ENCODE measurements around the gene TMEM191C.
"Not testable (repeated sequence)": the region's sequence is repeated elsewhere in the genome, so short reads cannot be mapped to it uniquely, and the experiment has no call there.

The TMEM191C gene

DNA sequence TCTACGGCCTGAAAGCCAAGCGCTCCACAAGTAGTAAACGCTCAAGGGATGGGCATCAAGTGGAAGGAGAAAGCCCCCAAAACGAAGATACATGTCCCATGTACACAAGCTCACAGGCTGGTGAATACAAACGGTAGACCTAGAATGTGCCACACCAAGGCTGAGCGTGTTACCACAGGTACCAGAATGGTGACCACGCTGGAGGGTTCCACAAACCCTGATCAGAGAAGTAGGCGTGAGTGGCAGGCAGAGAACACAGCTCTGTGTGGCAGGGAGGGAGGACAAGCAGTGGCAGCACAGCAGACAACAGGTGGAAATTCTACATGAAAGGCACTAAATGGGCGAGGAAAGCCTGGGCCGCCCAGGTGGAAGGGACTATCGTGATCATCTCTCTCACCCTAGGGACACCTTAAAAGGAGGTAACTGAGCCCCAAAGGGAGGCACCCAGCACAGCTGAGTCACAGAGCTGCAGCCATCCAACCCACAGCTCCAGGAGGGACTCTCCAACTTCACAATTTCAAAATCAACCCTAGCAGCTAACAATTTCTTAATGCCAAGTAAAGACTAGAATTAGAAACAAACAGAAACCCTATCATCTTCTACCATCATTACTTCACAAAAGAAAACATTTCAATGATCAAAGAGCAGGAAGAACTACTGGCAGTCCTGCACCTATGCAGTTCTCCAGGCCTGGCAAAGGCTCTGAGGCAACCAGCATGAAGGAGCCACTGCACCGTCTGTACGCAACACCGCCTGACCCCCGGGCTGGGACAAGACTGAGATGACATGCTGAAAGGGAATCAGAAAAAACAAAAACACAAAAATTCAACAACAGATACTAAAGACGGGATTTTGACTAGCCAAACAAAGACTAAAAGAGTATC lies 32.7 kb downstream of the TMEM191C start:
- not testable (repeated sequence) for DNase-seq (ENCODE audit: extremely low read depth, low read depth)

DNA sequence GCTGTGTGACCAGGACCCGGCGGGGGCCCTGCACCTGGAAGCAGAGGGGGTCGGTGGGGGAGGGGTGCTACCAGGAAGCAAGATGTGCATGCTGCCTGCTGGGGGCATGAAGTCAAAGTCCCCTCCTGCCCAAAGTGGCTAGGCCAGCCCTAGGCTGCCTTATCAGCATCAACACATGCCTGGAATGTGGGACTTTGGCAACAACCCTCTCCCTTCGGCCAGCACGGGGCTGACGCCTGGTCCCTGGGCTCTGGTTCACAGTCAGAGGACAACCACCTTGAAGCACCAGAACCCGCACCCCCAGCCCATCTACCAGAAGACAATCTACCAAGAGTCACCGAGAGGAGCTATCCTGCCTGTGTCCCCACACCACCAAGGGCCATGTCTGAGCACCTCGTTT lies 43.2 kb downstream of the TMEM191C start:
- DNase-seq (ENCODE audit: extremely low read depth, low read depth): not testable (repeated sequence)

- not testable (repeated sequence) for DNase-seq (ENCODE audit: extremely low read depth, low read depth)
Measured at GRCh38 chr22:21512022-21512421, 44.8 kb downstream of the TMEM191C start.

- not testable (repeated sequence) for DNase-seq (ENCODE audit: extremely low read depth, low read depth)
Measured at GRCh38 chr22:21514117-21514516, 46.9 kb downstream of the TMEM191C start.

DNA sequence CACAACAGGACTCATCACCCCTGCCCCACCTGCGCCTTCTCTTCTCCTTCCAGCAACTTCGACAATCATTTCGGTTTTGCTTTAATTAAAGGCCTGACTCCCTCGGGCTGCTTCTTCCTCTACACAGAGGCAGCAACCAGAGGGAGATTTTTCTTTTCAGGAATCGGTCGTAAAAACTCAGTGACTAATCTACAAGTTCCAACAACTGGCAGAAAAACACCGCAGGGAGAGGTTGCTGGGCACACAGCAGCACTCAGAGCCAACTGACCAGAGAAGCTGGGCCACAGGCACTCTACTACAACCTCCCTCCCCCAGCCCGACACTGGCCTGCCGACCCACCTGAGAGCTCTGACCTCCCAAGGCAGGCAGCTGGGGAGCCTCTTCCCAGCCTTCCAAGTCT lies 48.0 kb downstream of the TMEM191C start:
- DNase-seq (ENCODE audit: extremely low read depth, low read depth): not testable (repeated sequence)

DNA sequence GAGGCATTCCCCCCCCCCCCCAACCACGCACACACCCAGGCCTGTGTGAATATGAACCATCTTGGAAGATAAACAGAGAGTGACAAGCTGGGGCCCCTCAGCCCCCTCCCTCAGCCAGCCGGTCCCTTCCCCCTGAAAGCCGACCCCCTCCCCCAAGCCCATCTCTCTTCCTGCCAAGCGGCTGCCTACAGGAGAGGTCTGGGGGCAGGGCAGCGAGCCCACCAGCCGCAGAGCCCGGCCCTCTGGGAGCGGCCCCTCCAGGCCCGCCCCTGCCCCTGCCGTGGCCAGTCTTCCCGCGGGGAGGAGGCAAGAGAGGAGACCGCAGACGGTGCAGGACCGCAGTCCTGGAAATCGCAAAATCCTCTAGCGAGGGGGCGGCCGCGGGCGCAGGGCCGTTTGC lies 49.3 kb downstream of the TMEM191C start:
- not testable (repeated sequence) for DNase-seq (ENCODE audit: extremely low read depth, low read depth)

GRCh38 chr22:21516970-21517764 lies 50.0 kb downstream of the TMEM191C start:
- not testable (repeated sequence) for DNase-seq (ENCODE audit: extremely low read depth, low read depth)
